GDM1 (cell line): Measurements from ENCODE around the gene FNDC3B.

Experiments
- DNase-seq: peaks from one replicate; lab custom pipeline; 2025; lab: John Stamatoyannopoulos, UW

Gene FNDC3B

GRCh38 chr3:172312001-172312400, 272.6 kb downstream of the FNDC3B start:
- DNase-seq: no peak

DNA sequence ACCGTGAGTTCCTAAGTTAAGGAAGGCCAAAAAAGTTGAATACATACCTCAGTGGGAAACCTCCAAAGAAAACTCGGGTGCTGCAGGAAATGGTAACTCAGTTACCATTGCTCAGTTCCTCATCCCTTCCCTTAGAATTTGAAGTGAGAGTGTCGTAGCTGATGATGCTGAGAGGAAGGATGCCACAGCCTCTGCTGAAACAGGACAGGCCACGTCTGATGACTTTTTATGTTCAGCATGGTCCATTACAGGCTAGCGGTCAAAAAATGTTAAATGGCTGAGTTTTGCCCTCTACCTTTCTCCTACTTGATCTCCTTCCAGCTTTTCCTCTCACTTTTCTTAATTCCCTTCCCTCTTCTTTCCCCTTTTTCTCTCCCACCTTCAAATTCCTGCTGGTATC, 273.3 kb downstream of the FNDC3B start:
- DNase-seq: no peak

DNA sequence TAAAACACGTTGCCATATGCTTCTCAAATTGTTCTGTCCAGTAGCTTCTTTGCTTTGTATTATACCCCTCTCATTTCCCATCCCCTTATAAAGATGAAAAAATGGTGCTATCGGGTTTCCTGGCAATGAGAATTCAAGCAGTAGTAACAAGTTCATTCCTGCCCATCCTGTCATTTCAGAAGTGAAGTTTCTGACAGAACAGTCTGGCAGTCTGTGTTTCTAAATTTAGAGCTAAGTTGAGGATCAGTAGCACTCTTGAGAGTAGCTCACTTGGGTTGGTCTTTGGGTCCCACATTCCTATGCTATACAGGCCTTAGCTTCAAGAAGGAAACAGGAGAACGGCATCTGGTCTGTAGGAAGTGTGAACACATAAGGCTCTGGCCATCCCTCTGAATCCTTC, 274.3 kb downstream of the FNDC3B start:
- DNase-seq: no peak

DNA sequence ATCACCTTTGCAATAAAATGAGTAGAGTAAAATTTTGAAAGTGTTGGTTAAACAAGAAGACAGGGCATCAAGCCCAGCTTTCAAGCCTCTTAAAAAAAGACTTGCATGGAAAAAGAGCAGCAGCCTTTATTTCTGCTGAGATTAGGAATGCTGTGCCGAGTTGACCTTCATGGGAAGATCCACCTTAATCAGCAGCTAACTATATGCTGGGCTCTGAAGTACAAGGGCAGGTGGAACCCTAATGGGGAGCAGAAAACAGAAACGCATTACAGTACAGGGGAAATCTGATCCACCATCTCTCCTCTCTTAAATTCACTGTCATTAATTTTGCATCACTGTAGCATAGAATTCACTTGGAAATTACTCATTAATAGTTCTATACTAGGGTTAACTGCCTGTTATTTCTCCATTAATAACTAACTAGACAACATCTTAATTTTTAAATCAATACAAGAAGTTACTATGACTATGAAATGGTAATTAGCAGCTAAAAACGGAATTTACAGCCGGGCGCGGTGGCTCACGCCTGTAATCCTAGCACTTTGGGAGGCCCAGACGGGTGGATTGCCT, 275.3 kb downstream of the FNDC3B start:
- DNase-seq: no peak

- DNase-seq: no peak
Observed at GRCh38 chr3:172315401-172316091, 276.2 kb downstream of the FNDC3B start.

- DNase-seq: no peak
Observed at GRCh38 chr3:172316758-172317157, 277.4 kb downstream of the FNDC3B start.

- DNase-seq: no peak
Observed at GRCh38 chr3:172317481-172317880, 278.1 kb downstream of the FNDC3B start.

DNA sequence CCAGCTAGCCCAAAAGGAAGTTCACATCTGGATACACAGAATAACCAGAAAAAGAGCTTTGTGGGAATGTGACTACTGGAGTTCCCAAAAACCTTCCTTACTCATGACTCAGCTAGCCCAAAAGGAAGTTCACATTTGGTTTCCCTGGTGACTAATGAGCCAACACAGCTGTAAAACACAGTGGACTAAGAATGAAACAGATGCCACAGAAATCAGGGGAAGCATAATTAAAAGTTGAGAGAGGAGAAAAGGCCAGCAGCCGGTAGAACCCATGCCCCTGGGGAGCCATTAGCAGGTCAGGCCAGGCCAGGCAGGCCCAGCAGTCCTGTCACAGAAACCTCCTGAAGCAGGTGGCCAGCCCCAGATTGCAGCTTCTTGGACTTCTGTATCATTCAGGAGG, 278.6 kb downstream of the FNDC3B start:
- DNase-seq: peak; percentile 11

DNA sequence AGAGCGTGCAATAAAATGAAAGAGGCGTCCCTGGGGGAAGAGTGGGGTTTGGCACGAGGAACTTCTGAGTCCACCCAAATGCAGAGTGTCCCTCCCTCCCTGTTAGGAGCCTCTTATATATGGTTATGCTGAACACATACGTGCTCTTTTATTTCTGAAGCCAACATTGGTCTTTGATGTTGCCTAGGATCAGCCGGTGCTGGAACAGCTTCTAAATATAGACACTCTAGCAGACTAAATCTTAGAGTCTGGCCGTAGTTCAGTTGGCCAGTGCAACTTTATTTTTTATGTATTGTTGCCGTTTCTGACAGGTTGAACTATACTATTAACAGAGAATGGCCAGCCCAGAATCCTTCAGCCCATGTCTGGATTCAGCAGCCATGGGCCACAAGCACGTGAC, 280.2 kb downstream of the FNDC3B start:
- no peak for DNase-seq

DNA sequence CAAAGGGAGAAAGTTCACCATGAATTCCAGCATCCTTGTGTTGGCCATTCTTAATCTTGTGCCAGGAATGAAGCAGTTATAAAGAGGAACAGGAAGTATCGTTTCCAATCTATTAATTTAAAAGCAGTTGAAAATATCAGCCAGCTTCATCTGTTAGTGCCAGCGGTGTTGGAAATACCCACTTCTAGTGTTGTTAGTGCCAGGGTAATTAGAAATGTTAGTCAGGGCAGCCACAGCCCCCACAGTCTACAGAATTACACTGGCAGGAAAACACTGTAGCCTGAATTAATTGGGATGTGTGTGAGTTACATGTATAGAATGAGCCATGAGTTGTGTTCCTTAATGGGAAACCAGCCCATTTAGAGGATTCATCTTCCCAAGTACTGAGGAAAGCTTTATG, 281.1 kb downstream of the FNDC3B start:
- DNase-seq: no peak

- DNase-seq: no peak
Observed at GRCh38 chr3:172321035-172321434, 281.7 kb downstream of the FNDC3B start.

GRCh38 chr3:172323894-172324610, 284.7 kb downstream of the FNDC3B start:
- DNase-seq: no peak

DNA sequence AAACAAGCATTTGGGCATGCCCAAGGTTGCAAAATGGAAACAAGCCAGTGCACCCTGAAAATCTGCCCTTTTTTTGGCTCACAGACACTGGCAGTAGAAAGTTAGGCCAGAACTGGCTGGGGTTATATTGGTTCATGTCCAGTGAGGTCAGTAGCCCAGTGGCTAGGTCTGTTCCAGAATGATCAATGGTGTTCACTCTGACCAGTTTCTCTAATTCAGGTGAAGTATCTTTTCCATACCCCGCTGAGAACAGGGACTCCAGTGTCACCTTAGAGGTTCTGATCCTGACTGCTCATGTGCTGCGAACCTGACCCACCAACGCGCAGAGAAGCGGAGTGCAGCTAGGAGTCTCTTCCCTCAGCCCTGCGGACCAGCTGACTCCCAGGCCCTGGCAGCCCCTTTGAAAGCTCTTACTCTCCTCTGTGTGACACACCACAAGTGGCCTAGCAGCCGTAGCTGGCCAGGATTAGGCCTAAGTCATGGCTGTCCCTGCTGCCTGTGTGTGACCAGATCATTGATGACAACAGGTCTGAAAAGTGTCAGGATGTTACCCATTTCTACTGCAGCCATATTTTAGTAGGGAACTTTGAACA, 285.3 kb downstream of the FNDC3B start:
- DNase-seq: no peak

GRCh38 chr3:172325461-172325860, 286.1 kb downstream of the FNDC3B start:
- no peak for DNase-seq

DNA sequence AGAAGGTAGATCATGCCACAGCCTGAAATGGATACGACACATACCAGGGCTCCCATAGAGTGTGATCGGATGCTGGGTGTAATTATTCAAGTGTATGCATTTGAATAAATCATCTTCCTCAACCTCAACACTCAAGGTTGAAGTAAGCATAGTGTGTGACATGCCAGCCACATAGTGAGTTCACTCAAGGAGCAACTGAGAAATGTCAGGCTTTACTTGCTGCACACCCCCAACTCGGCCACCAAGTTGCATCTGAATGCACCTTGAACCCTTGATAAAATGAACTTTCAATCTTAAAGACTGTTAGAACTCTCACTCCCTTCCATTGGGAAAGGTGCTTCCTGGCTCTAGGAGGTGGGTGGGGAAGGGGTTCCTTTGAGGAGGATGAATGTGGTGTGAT, 287.6 kb downstream of the FNDC3B start:
- DNase-seq: no peak

DNA sequence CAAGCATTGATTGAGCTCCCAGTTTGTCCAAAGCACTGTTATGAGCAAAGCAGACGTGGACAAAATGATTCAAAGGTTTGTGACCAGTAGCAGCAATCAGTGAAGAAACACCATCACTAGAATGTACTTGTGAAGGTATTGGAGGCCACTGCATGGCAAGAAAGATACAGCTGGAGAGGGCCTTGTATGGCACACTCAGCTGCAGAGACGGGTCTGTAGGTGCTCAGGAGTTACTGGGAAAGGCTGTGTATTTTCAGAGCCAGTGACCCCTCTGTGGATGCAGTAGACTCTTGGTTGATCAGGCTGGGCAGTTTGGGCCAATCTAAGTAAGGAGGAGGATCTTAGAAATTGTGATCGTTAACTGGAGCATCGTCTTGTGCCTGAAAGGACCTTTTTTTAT, 288.9 kb downstream of the FNDC3B start:
- DNase-seq: no peak

DNA sequence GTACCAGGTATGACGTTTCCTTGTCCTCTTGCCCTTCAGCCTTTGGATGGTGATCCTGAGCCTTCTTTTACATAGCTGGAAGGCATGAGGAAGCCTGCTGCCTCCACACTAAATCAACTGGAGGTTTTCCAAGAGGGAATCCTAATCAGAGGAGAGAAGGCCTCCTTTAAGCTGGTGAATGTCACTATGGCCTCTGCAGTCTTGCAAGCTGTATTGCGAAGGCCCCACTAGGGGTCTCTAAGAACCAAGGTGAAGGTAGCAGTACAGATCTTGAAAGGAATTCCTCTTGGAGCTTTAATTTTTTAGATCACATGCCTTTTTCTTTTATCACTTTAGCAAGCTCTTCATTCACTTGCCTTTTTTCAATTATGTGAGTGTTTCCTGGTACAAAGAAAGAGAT, 289.7 kb downstream of the FNDC3B start:
- DNase-seq: no peak

DNA sequence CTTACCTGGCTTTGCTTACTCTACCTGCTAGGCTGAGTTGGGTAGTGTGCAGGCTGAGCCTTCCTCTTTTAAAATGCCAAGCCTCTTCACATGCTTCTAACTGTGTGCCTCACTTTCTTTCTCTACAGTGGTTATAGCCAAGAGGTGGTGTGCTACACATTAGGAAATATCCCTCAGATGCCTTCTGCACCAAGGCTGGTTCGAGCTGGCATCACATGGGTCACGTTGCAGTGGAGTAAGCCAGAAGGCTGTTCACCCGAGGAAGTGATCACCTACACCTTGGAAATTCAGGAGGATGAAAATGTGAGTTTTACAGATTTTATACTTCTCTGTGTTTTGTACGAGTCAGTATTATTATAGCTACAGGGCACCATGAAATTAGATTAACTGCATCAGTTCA, 291.0 kb downstream of the FNDC3B start:
- DNase-seq: no peak

DNA sequence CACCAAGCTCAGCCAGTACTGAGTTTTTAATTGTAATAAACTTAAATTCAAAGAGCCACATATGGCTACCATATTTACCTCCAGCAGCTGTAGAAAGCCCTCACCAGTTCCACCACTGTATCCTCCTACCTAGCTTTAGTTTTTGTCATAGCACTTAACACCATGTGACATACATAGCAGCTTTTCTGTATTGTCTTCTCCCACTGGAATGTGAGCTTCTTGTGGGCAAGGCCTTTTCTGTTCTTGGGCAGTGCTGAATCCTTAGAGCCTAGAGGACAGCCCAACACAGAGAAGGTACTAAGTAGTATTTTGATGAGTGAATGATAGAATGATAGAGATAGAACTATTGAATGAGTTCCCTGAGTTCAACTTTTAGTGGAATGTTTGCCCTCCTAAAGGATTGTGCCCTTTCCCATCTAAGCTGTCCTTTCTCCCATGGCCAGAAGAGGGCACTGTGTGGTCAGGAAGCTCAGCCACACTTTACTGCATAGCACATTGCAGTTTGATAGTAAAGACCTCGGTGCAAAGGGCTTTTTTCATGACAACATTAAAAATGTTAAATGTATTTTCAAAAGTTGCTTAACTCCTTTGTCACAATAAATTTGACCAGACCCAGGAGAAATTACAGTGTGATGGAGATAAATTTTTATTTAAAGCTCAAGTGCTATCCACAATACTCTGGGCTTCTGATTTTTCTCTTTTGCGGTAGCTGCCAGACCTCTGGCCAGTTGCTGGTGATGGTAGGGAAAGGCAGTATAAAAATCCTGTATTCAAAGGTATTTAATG, 293.1 kb downstream of the FNDC3B start:
- peak; percentile 9 for DNase-seq

- no peak for DNase-seq
Observed at GRCh38 chr3:172333042-172333377, 293.6 kb downstream of the FNDC3B start.

GRCh38 chr3:172333692-172334457, 294.5 kb downstream of the FNDC3B start:
- no peak for DNase-seq
